Transverse colon (tissue), 4 donors: ENCODE data around the gene IL20RA.

ENCODE experiments used
- CTCF ChIP-seq, 5 experiments: fragments of 200-600 bp in 3 of 5; fragments of 450-650 bp in 2 of 5; sonication (generic) in 3 of 5; IDR thresholded peaks; 1 replicate in 2 of 5; 2 replicates in 3 of 5; pipeline ENCODE4 v1.5.1; 2016 to 2017; ENCODE audit warnings: antibody characterized with exemption in 5 of 5, inconsistent platforms in 3 of 5, mild to moderate bottlenecking in 2 of 5, moderate library complexity in 1 of 5
- EP300 ChIP-seq: sonication (generic); formaldehyde crosslinking; IDR thresholded peaks from one replicate; pipeline ENCODE4 v1.6.1; 2017; ENCODE audit warnings: antibody characterized with exemption, low read depth
- POLR2AphosphoS5 ChIP-seq, 3 donors: sonication (generic); formaldehyde crosslinking; IDR thresholded peaks; one replicate each; pipeline ENCODE4 v1.6.1; 2016; ENCODE audit warnings: antibody characterized with exemption in 3 of 3

- no peak for TF ChIP-seq POLR2AphosphoS5 (IDR thresholded peaks at IDR 0.05)
- TF ChIP-seq EP300, result no peak
- TF ChIP-seq CTCF (IDR thresholded peaks at IDR 0.05), result no peak
Measured at GRCh38 chr6:136992113-136992512, 52.7 kb downstream of the IL20RA start.
